Neural cell (in vitro differentiated cells): Measurements from ENCODE around the gene FOCAD. TPM values are rescaled to one million over a fixed set of nuclear protein-coding genes. Genes with fewer than 3 reads are reported as not detected.
"Not testable (repeated sequence)": the region's sequence is repeated elsewhere in the genome, so short reads cannot be mapped to it uniquely, and the experiment has no call there.

ENCODE experiments used
- H2AFZ ChIP-seq: fragments of 200-600, 300-800 bp; sonication (generic), shearing (Covaris generic); 2 replicates; pipeline ENCODE4 v1.6.0; 2014; ENCODE audit warnings: low read depth, mild to moderate bottlenecking, antibody characterized with exemption, low read length, moderate library complexity
- H3F3A ChIP-seq: fragments of 200-600 bp; shearing (Covaris generic); 2 replicates; pipeline ENCODE4 v1.6.1; 2016; ENCODE audit warnings: mild to moderate bottlenecking, moderate library complexity, mixed read lengths, antibody characterized with exemption, low read length; ENCODE audit not compliant: insufficient read depth, poor library complexity, severe bottlenecking
- H3K27ac ChIP-seq: fragments of 200-600, 300-800 bp; sonication (generic), shearing (Covaris generic); 2 replicates; pipeline ENCODE4 v1.5.1; 2014; ENCODE audit warnings: mild to moderate bottlenecking, low read length, moderate library complexity
- H3K27me3 ChIP-seq: fragments of 300-800, 200-600 bp; sonication (generic), shearing (Covaris generic); 2 replicates; pipeline ENCODE4 v1.6.0; 2014; ENCODE audit warnings: mild to moderate bottlenecking, low read depth, low read length, moderate library complexity; ENCODE audit not compliant: insufficient read depth
- H3K36me3 ChIP-seq: fragments of 300-800, 200-600 bp; sonication (generic), shearing (Covaris generic); 2 replicates; pipeline ENCODE4 v1.5.1; 2014; ENCODE audit warnings: mild to moderate bottlenecking, antibody characterized with exemption, low read length, moderate library complexity; ENCODE audit not compliant: insufficient read depth
- H3K4me2 ChIP-seq: fragments of 300-800, 200-600 bp; sonication (generic), shearing (Covaris generic); 2 replicates; pipeline ENCODE4 v1.6.0; 2014; ENCODE audit warnings: mild to moderate bottlenecking, low read length
- H3K4me3 ChIP-seq: fragments of 300-800, 200-600 bp; sonication (generic), shearing (Covaris generic); 2 replicates; pipeline ENCODE4 v1.5.1; 2014; ENCODE audit warnings: mild to moderate bottlenecking, low read length, moderate library complexity
- H3K79me2 ChIP-seq: fragments of 200-600 bp; shearing (Covaris generic); replicated peaks from 2 replicates; pipeline ENCODE4 v1.6.0; 2014; ENCODE audit warnings: mild to moderate bottlenecking, low read length, moderate library complexity; ENCODE audit not compliant: insufficient read depth
- H3K9ac ChIP-seq: fragments of 300-800, 200-600 bp; sonication (generic), shearing (Covaris generic); 2 replicates; pipeline ENCODE4 v1.6.1; 2016; ENCODE audit warnings: mild to moderate bottlenecking, low read length, mixed read lengths
- H3K9me2 ChIP-seq: fragments of 200-600 bp; shearing (Covaris generic); 2 replicates; pipeline ENCODE4 v1.6.1; 2016; ENCODE audit warnings: mild to moderate bottlenecking, low read length, mixed read lengths; ENCODE audit not compliant: insufficient read depth
- H3K9me3 ChIP-seq: fragments of 200-600, 300-800 bp; sonication (generic), shearing (Covaris generic); 2 replicates; pipeline ENCODE4 v1.6.1; 2016; ENCODE audit warnings: mild to moderate bottlenecking, mixed run types, low read length, moderate library complexity, mixed read lengths
- H4K20me1 ChIP-seq: fragments of 200-600 bp; shearing (Covaris generic); 2 replicates; pipeline ENCODE4 v1.6.1; 2016; ENCODE audit warnings: mild to moderate bottlenecking, mixed run types; ENCODE audit not compliant: insufficient read depth
- CTCF ChIP-seq: fragments of 450-650 bp; IDR thresholded peaks from 2 replicates; pipeline ENCODE4 v1.5.1; 2014; ENCODE audit warnings: antibody characterized with exemption, mild to moderate bottlenecking, moderate library complexity; ENCODE audit not compliant: poor library complexity, severe bottlenecking
- EP300 ChIP-seq: fragments of 450-650 bp; conservative IDR thresholded peaks from 2 replicates; pipeline ENCODE4 v1.6.1; 2014; ENCODE audit warnings: antibody characterized with exemption, mild to moderate bottlenecking, moderate library complexity; ENCODE audit not compliant: poor library complexity, severe bottlenecking
- EZH2 ChIP-seq: fragments of 200-600, 300-800 bp; shearing (Covaris generic), sonication (generic); IDR thresholded peaks from 2 replicates; pipeline ENCODE4 v1.6.1; 2014; ENCODE audit warnings: antibody characterized with exemption, low read length, borderline replicate concordance, mild to moderate bottlenecking; ENCODE audit not compliant: insufficient read depth, poor library complexity, severe bottlenecking
- MXI1 ChIP-seq: fragments of 450-650 bp; conservative IDR thresholded peaks from 2 replicates; pipeline ENCODE4 v1.6.1; 2014; ENCODE audit warnings: antibody characterized with exemption, mild to moderate bottlenecking; ENCODE audit not compliant: poor library complexity, severe bottlenecking
- POLR2AphosphoS5 ChIP-seq: IDR thresholded peaks from 2 replicates; pipeline ENCODE4 v1.6.1; 2012
- RAD21 ChIP-seq: fragments of 450-650 bp; conservative IDR thresholded peaks from 2 replicates; pipeline ENCODE4 v1.6.1; 2014; ENCODE audit warnings: antibody characterized with exemption, mild to moderate bottlenecking, moderate library complexity
- REST ChIP-seq: IDR thresholded peaks from 2 replicates; pipeline ENCODE4 v1.6.1; 2012; ENCODE audit warnings: borderline replicate concordance
- SMC3 ChIP-seq: fragments of 450-650 bp; conservative IDR thresholded peaks from 2 replicates; pipeline ENCODE4 v1.6.1; 2014; ENCODE audit warnings: antibody characterized with exemption, mild to moderate bottlenecking, moderate library complexity; ENCODE audit not compliant: poor library complexity
- TAF1 ChIP-seq: IDR thresholded peaks from 2 replicates; pipeline ENCODE4 v1.6.1; 2012; ENCODE audit warnings: low read depth
- polyA plus RNA-seq: library from polyadenylated mRNA; depleted of rRNA; stranded (reverse); fragments of >200 nt; gene quantifications from 2 replicates; pipeline ENCODE4 v1.2.3, GENCODE V29; 2014

FOCAD gene
- polyA plus RNA-seq, 1 donor from 2014 or later = 23.5 TPM

GRCh38 chr9:20670395-20670794 lies 13.7 kb upstream of the FOCAD start:
- Histone ChIP-seq H3K4me2 (no peak overlapping the region), H3K27ac (no peak overlapping the region), H3K9me2 (no peaks in the 10 kb centered on the region), H3K36me3 (no peaks in the 10 kb centered on the region), H2AFZ (no peak overlapping the region), H3K79me2 (no peaks in the 10 kb centered on the region), H3K27me3 (no peaks in the 10 kb centered on the region), H3F3A (no peaks in the 10 kb centered on the region), H3K9me3 (no peaks in the 10 kb centered on the region), H3K9ac (no peak overlapping the region), H3K4me3 (no peak overlapping the region), H4K20me1 (no peaks in the 10 kb centered on the region)
- no peak for TF ChIP-seq REST
- no peak for TF ChIP-seq MXI1
- no peak for TF ChIP-seq SMC3
- TF ChIP-seq EZH2 = no peak
- no peak for TF ChIP-seq EP300
- TF ChIP-seq TAF1 = no peak
- TF ChIP-seq POLR2AphosphoS5 = no peak

GRCh38 chr9:20671635-20672034 lies 12.4 kb upstream of the FOCAD start:
- TF ChIP-seq CTCF = no peak
- TF ChIP-seq TAF1 = no peak
- TF ChIP-seq POLR2AphosphoS5 = no peak
- TF ChIP-seq EZH2 = no peak
- TF ChIP-seq RAD21 = no peak
- TF ChIP-seq MXI1 = no peak
- TF ChIP-seq EP300 = no peak
- no peak for TF ChIP-seq REST
- TF ChIP-seq SMC3 = no peak
- Histone ChIP-seq H2AFZ (no peak overlapping the region), H3K4me2 (no peak overlapping the region), H3K9me3 (no peaks in the 10 kb centered on the region), H3K9me2 (no peaks in the 10 kb centered on the region), H3K4me3 (no peak overlapping the region), H3K9ac (no peak overlapping the region), H3K27me3 (no peaks in the 10 kb centered on the region), H3K27ac (no peak overlapping the region), H3K79me2 (no peaks in the 10 kb centered on the region), H4K20me1 (no peaks in the 10 kb centered on the region), H3F3A (no peaks in the 10 kb centered on the region), H3K36me3 (no peaks in the 10 kb centered on the region)

- H3K9me2 ChIP-seq, H3K4me2 ChIP-seq, H3K9me3 ChIP-seq, H3F3A ChIP-seq, H3K4me3 ChIP-seq, H3K27me3 ChIP-seq, H4K20me1 ChIP-seq, H3K9ac ChIP-seq, H3K27ac ChIP-seq, H3K36me3 ChIP-seq, H3K79me2 ChIP-seq, H2AFZ ChIP-seq: not testable (repeated sequence)
Measured at GRCh38 chr9:20673537-20673936, 10.5 kb upstream of the FOCAD start.
